ENCODE data around the gene MAP2K5. TPM values are rescaled to one million over a fixed set of nuclear protein-coding genes. Genes with fewer than 3 reads are reported as not detected.

MAP2K5 gene
- total RNA-seq, 1 donor from 2014 or later = 30.7 TPM

GRCh38 chr15:67605871-67606270 is 63.4 kb downstream of the MAP2K5 start:
- Mint-ChIP-seq H3K27ac (no peak overlapping the region), H3K4me3 (ENCODE audit: low read depth) (no peak overlapping the region), H3K4me1 (ENCODE audit: low read depth) (peaks cover 17% of the 10 kb centered on the region), H3K36me3 (ENCODE audit: insufficient read depth) (peaks cover 4% of the 10 kb centered on the region), H3K9me3 (ENCODE audit: low read depth) (no peaks in the 10 kb centered on the region), H3K27me3 (no peaks in the 10 kb centered on the region)
- DNase-seq (ENCODE audit: low spot score, unreplicated experiment) = no peak
- no peak for TF ChIP-seq CTCF (IDR thresholded peaks at IDR 0.05; ENCODE audit: unreplicated experiment)

GRCh38 chr15:67606742-67607141 is 64.2 kb downstream of the MAP2K5 start:
- no peak overlapping the region for H3K4me3 Mint-ChIP-seq (ENCODE audit: low read depth)
- TF ChIP-seq CTCF (IDR thresholded peaks at IDR 0.05; ENCODE audit: unreplicated experiment) = no peak
- H3K27me3 Mint-ChIP-seq = no peaks in the 10 kb centered on the region
- H3K9me3 Mint-ChIP-seq (ENCODE audit: low read depth) = no peaks in the 10 kb centered on the region
- H3K27ac Mint-ChIP-seq = no peak overlapping the region
- DNase-seq (ENCODE audit: low spot score, unreplicated experiment) = no peak
- peaks cover 4% of the 10 kb centered on the region for H3K36me3 Mint-ChIP-seq (ENCODE audit: insufficient read depth)
- peaks cover 19% of the 10 kb centered on the region for H3K4me1 Mint-ChIP-seq (ENCODE audit: low read depth)

- no peaks in the 10 kb centered on the region for H3K27me3 Mint-ChIP-seq
- no peak for DNase-seq (ENCODE audit: low spot score, unreplicated experiment)
- no peak overlapping the region for H3K4me3 Mint-ChIP-seq (ENCODE audit: low read depth)
- H3K36me3 Mint-ChIP-seq (ENCODE audit: insufficient read depth) = peaks cover 2% of the 10 kb centered on the region
- H3K27ac Mint-ChIP-seq = peak overlapping the region; percentile 15
- H3K4me1 Mint-ChIP-seq (ENCODE audit: low read depth) = peaks cover 24% of the 10 kb centered on the region
- no peaks in the 10 kb centered on the region for H3K9me3 Mint-ChIP-seq (ENCODE audit: low read depth)
- TF ChIP-seq CTCF (IDR thresholded peaks at IDR 0.05; ENCODE audit: unreplicated experiment) = no peak
These were observed 64.8 kb downstream of the MAP2K5 start for GRCh38 chr15:67607329-67607728.

- no peaks in the 10 kb centered on the region for H3K27me3 Mint-ChIP-seq
- TF ChIP-seq CTCF (IDR thresholded peaks at IDR 0.05; ENCODE audit: unreplicated experiment) = no peak
- no peak for DNase-seq (ENCODE audit: low spot score, unreplicated experiment)
- H3K36me3 Mint-ChIP-seq (ENCODE audit: insufficient read depth) = peaks cover 2% of the 10 kb centered on the region
- no peak overlapping the region for H3K27ac Mint-ChIP-seq
- peaks cover 31% of the 10 kb centered on the region for H3K4me1 Mint-ChIP-seq (ENCODE audit: low read depth)
- H3K9me3 Mint-ChIP-seq (ENCODE audit: low read depth) = no peaks in the 10 kb centered on the region
- H3K4me3 Mint-ChIP-seq (ENCODE audit: low read depth) = no peak overlapping the region
These were observed 65.6 kb downstream of the MAP2K5 start for GRCh38 chr15:67607959-67608637.

GRCh38 chr15:67608638-67608959 is 66.1 kb downstream of the MAP2K5 start:
- no peaks in the 10 kb centered on the region for H3K27me3 Mint-ChIP-seq
- H3K4me1 Mint-ChIP-seq (ENCODE audit: low read depth) = peaks cover 36% of the 10 kb centered on the region
- no peak overlapping the region for H3K27ac Mint-ChIP-seq
- DNase-seq (ENCODE audit: low spot score, unreplicated experiment) = no peak
- no peaks in the 10 kb centered on the region for H3K9me3 Mint-ChIP-seq (ENCODE audit: low read depth)
- peaks cover 2% of the 10 kb centered on the region for H3K36me3 Mint-ChIP-seq (ENCODE audit: insufficient read depth)
- no peak overlapping the region for H3K4me3 Mint-ChIP-seq (ENCODE audit: low read depth)
- no peak for TF ChIP-seq CTCF (IDR thresholded peaks at IDR 0.05; ENCODE audit: unreplicated experiment)
